ENCODE results near the gene CHCHD10. TPM values are rescaled to one million over a fixed set of nuclear protein-coding genes. Genes with fewer than 3 reads are reported as not detected.

The CHCHD10 gene
- total and polyA plus RNA-seq, 2 donors (not counting 1 experiment from before 2014, with no cell fraction given) = 54.0 to 124 TPM

- POLR2A ChIA-PET = interaction anchor here (0.5 to 14.3 kb wide), 4 partner anchors 8 to 92 kb away, joined by 3 to 174 read pairs (median 5); partner anchors contain the start of genes SLC2A11, VPREB3 and ZNF70
- peaks cover 14% of the 10 kb centered on the region for H4K20me1 ChIP-seq (ENCODE audit: control insufficient read depth, insufficient read depth, low read length, poor library complexity, severe bottlenecking)
- DNase-seq (no peak), ATAC-seq (ENCODE audit: low read depth) (no peak)
- Mint-ChIP-seq H3K4me3 (peak overlapping the region; percentile 45), H3K9me3 (ENCODE audit: insufficient read depth) (no peaks in the 10 kb centered on the region), H3K27ac (peak overlapping the region; percentile 80), H3K4me1 (peaks cover 62% of the 10 kb centered on the region), H3K27me3 (no peaks in the 10 kb centered on the region)
- no peak for TF ChIP-seq CTCF (IDR thresholded peaks at IDR 0.05)
- no peak for TF ChIP-seq EZH2 (IDR thresholded peaks at IDR 0.05; ENCODE audit: borderline replicate concordance, insufficient read depth, low read depth, low read length, poor library complexity, severe bottlenecking)
- peaks cover 52 to 70% of the 10 kb centered on the region in 2 donors for H3K4me1 ChIP-seq (ENCODE audit: control insufficient read depth in 2 of 2, insufficient read depth in 2 of 2, low read length in 2 of 2)
- intact Hi-C loops (cut with micrococcal nuclease) = loop anchor here (5.0 kb wide), 1 partner anchor 223 kb away; no protein-coding TSS in a partner anchor
- H3K4me2 ChIP-seq (replicated peaks; ENCODE audit: low read depth, low read length, poor library complexity, severe bottlenecking) = peak overlapping the region; percentile 92
- 98% methylated on average over 7 of the region's 9 CpGs for WGBS (ENCODE audit: insufficient coverage)
- no peaks in the 10 kb centered on the region for H3K27me3 ChIP-seq (replicated peaks in 1 of 4; ENCODE audit: control extremely low read depth in 1 of 4, control insufficient read depth in 3 of 4, insufficient read depth in 4 of 4, low read length in 3 of 4)
- H2AFZ ChIP-seq (ENCODE audit: insufficient read depth, low read depth, low read length, poor library complexity, severe bottlenecking) = no peak overlapping the region
- no peaks in the 10 kb centered on the region for H3K9me3 ChIP-seq (ENCODE audit: control extremely low read depth in 1 of 3, control insufficient read depth in 2 of 3, insufficient read depth in 1 of 3, low read length in 2 of 3)
- no peak overlapping the region for H3K9ac ChIP-seq (ENCODE audit: low read length)
- no peak overlapping the region for H3K4me3 ChIP-seq (ENCODE audit: control extremely low read depth in 1 of 5, extremely low read depth in 1 of 5, insufficient read depth in 1 of 5, low read depth in 2 of 5, low read length in 4 of 5)
- H3K27ac ChIP-seq (ENCODE audit: low read length in 2 of 2) = peak overlapping the region in 1 of 2 donors; percentile 73
- H3K79me2 ChIP-seq (ENCODE audit: control insufficient read depth, insufficient read depth, low read length) = peaks cover 27% of the 10 kb centered on the region
- no peaks in the 10 kb centered on the region for H3K36me3 ChIP-seq (replicated peaks in 1 of 2; ENCODE audit: control extremely low read depth in 1 of 2, control insufficient read depth in 1 of 2, extremely low read depth in 1 of 2, insufficient read depth in 2 of 2, low read length in 1 of 2)
- CTCF ChIA-PET = interaction anchor here (1.1 to 12.8 kb wide), 6 partner anchors 11 to 82 kb away, joined by 3 to 188 read pairs (median 6); partner anchors contain the start of genes VPREB3 and ZNF70
Observed at GRCh38 chr22:23764899-23765881, 2.6 kb downstream of the CHCHD10 start.
